Fibroblast of mammary gland (primary cell): ENCODE data around the gene LRP1-AS.

Experiments used
- DNase-seq: peaks from one replicate; pipeline ENCODE4 v3.0.0-alpha.2; 2010; ENCODE audit warnings: low read depth
- H3K4me3 ChIP-seq: 2 replicates; pipeline ENCODE4 v1.5.1; 2011; ENCODE audit warnings: low read depth, mild to moderate bottlenecking, low read length, moderate library complexity; ENCODE audit not compliant: control insufficient read depth
- TF ChIP-seq, protein P1 (sequence below): conservative IDR thresholded peaks from 2 replicates; pipeline ENCODE4 v1.5.1; 2011; ENCODE audit warnings: low read depth, low read length, inconsistent platforms; ENCODE audit not compliant: control insufficient read depth, insufficient read depth

Gene LRP1-AS

GRCh38 chr12:57159311-57159710 lies 11.9 kb upstream of the LRP1-AS start:
- DNase-seq, result no peak
- H3K4me3 ChIP-seq, result no peak overlapping the region
- TF ChIP-seq, protein P1, sequence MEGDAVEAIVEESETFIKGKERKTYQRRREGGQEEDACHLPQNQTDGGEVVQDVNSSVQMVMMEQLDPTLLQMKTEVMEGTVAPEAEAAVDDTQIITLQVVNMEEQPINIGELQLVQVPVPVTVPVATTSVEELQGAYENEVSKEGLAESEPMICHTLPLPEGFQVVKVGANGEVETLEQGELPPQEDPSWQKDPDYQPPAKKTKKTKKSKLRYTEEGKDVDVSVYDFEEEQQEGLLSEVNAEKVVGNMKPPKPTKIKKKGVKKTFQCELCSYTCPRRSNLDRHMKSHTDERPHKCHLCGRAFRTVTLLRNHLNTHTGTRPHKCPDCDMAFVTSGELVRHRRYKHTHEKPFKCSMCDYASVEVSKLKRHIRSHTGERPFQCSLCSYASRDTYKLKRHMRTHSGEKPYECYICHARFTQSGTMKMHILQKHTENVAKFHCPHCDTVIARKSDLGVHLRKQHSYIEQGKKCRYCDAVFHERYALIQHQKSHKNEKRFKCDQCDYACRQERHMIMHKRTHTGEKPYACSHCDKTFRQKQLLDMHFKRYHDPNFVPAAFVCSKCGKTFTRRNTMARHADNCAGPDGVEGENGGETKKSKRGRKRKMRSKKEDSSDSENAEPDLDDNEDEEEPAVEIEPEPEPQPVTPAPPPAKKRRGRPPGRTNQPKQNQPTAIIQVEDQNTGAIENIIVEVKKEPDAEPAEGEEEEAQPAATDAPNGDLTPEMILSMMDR, result no peak

DNA sequence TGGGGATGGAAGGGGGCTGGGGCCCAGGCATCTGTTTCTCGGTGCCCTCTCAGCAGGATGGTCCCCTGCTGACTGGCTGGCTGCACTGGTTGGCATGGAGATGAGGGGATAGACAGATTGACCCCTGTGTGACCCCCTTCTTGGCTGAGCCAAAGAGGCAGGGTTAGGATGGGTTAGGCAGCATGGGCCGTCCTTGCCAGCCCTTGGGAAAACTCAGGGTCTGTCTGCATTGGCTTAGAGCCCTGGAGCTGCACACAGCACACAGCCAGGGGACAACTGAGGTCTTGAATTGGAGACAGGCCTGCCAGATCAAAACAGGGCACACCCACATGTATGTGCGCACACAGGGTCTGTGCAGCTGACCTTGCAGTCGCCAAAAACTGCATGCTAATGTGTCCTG lies 11.2 kb upstream of the LRP1-AS start:
- TF ChIP-seq, protein P1, result no peak

GRCh38 chr12:57158186-57158585 lies 10.8 kb upstream of the LRP1-AS start:
- TF ChIP-seq, protein P1, result no peak
- no peak for DNase-seq
- H3K4me3 ChIP-seq, result no peak overlapping the region

More for the DNA sequence above, 11.2 kb upstream of the LRP1-AS start:
- no peak for DNase-seq
- H3K4me3 ChIP-seq, result no peak overlapping the region

DNA sequence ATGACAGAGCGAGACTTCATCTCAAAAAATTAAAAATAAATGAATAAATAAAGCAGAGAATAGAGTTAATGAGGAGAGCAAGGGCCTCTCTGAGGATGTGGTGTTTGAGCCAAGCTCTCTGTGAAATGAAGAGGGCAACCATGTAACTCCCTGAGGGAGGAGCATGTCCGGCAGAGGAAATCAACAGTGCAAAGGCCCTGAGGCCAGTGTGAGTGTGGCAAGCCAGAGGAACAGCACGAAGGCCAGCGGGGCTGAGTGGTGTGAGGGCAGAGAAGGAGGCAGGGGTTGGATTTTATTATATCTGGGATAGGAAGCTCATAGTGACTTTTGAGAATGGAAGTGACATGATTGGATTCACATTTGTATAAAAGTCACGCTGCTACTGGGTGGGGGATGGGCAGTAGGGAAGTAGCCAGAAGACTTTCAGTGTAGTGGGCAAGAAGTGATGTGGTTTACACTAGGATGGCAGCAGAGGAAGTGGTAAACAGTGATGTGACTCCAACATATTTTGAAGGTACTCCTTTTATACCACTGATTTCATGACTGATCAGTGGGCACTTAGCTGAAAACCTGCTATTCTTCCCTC lies 10.3 kb upstream of the LRP1-AS start:
- DNase-seq, result no peak
- no peak overlapping the region for H3K4me3 ChIP-seq
- TF ChIP-seq, protein P1, result no peak

GRCh38 chr12:57156701-57157403 lies 9.4 kb upstream of the LRP1-AS start:
- no peak overlapping the region for H3K4me3 ChIP-seq
- no peak for DNase-seq
- TF ChIP-seq, protein P1, result no peak

DNA sequence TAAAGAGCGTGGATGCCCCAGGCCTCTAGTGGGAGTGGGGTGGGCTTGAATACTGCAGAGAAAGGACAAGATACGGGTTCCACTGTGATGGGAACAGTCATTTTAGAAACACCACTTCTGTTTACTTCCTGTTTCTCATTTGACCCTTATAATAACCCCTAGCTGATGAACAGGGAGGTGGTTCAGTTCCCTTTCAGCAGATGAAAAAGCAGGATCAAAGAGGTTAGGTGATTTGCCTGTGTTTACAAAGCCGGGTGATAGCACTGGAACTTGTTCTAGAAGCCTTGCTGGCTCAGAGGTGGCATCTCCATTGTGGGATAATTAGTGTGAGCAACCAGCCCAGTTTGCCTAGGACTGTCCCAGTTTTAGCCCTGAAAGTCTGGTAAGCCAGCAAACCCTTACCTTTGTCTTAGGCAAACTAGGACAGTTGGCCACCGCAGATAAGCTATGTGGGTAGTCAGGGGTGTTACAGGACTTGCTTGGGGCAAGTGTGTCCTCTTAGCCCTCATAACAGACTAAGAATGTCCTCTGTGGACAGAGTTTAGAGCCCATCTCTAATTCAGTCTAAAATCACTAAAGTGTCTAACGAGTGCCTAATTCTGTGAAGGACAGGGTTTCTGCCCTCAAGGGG lies 7.5 kb upstream of the LRP1-AS start:
- no peak overlapping the region for H3K4me3 ChIP-seq
- TF ChIP-seq, protein P1, result no peak
- no peak for DNase-seq
